ENCODE results near the gene ZGPAT. TPM values are rescaled to one million over a fixed set of nuclear protein-coding genes. Genes with fewer than 3 reads are reported as not detected.

The ZGPAT gene
- total RNA-seq, 1 donor from 2014 or later = 29.1 TPM

Other genes with a start within 250 kb of the ZGPAT start
- gene KCNQ2, start 235.4 kb upstream of the ZGPAT start, total RNA-seq = not detected in 2 replicates
- 5.0 and 5.3 TPM in 2 replicates for gene EEF1A2, start 209.0 kb upstream of the ZGPAT start, total RNA-seq
- gene PPDPF, start 187.3 kb upstream of the ZGPAT start, total RNA-seq = 19.9 and 37.3 TPM in 2 replicates
- gene PTK6, start 170.7 kb upstream of the ZGPAT start, total RNA-seq = under 0.01 and 0.05 TPM in 2 replicates
- gene SRMS, start 160.3 kb upstream of the ZGPAT start, total RNA-seq = not detected in 2 replicates
- 1.2 and 2.4 TPM in 2 replicates for gene FNDC11, start 153.9 kb upstream of the ZGPAT start, total RNA-seq
- gene HELZ2, start 133.8 kb upstream of the ZGPAT start, total RNA-seq = 54.8 and 64.0 TPM in 2 replicates
- gene GMEB2, start 80.9 kb upstream of the ZGPAT start, total RNA-seq = 10.9 and 18.7 TPM in 2 replicates
- 0.85 and 1.2 TPM in 2 replicates for gene STMN3, start 54.6 kb upstream of the ZGPAT start, total RNA-seq
- gene RTEL1, start 49.7 kb upstream of the ZGPAT start, total RNA-seq = 13.4 and 17.9 TPM in 2 replicates
- 16.8 and 22.0 TPM in 2 replicates for gene TNFRSF6B, start 11.4 kb upstream of the ZGPAT start, total RNA-seq
- gene ARFRP1, start 63 bp upstream of the ZGPAT start, total RNA-seq = 46.9 and 48.3 TPM in 2 replicates
- gene LIME1, start 28.6 kb downstream of the ZGPAT start, total RNA-seq = 3.4 and 3.7 TPM in 2 replicates
- 11.7 and 24.1 TPM in 2 replicates for gene SLC2A4RG, start 31.7 kb downstream of the ZGPAT start, total RNA-seq
- 41.2 and 67.4 TPM in 2 replicates for gene ZBTB46, start 123.2 kb downstream of the ZGPAT start, total RNA-seq
- not detected in 2 replicates for gene ABHD16B, start 153.5 kb downstream of the ZGPAT start, total RNA-seq
- 169 and 181 TPM in 2 replicates for gene TPD52L2, start 157.2 kb downstream of the ZGPAT start, total RNA-seq
- gene DNAJC5, start 187.1 kb downstream of the ZGPAT start, total RNA-seq = 90.9 and 98.3 TPM in 2 replicates
- gene UCKL1, start 248.4 kb downstream of the ZGPAT start, total RNA-seq = 40.7 and 46.4 TPM in 2 replicates

All from dermis blood vessel endothelial cell (primary cell).